Pons (tissue), 1 donor: ENCODE data around the gene IRAG1.
A peak's percentile ranks its signal among the peaks of the same experiment; 100 is the strongest.
"Not testable (repeated sequence)": the region's sequence is repeated elsewhere in the genome, so short reads cannot be mapped to it uniquely, and the experiment has no call there.

Experiments used
- DNase-seq: peaks from one replicate; pipeline ENCODE4 v3.0.0-alpha.2; 2016; ENCODE audit warnings: low spot score

IRAG1 gene

GRCh38 chr11:10709299-10710086, 15.9 kb upstream of the IRAG1 start:
- no peak for DNase-seq

GRCh38 chr11:10708131-10708530, 14.6 kb upstream of the IRAG1 start:
- DNase-seq, result no peak

GRCh38 chr11:10701982-10702381, 8.4 kb upstream of the IRAG1 start:
- no peak for DNase-seq

- no peak for DNase-seq
These were observed 5.5 kb upstream of the IRAG1 start for GRCh38 chr11:10699072-10699471.

- DNase-seq, result no peak
These were observed 3.7 kb upstream of the IRAG1 start for GRCh38 chr11:10697323-10697620.

GRCh38 chr11:10696468-10697322, 3.1 kb upstream of the IRAG1 start:
- no peak for DNase-seq

- no peak for DNase-seq
These were observed 2.3 kb upstream of the IRAG1 start for GRCh38 chr11:10695833-10696232.

GRCh38 chr11:10694486-10695239, 1.1 kb upstream of the IRAG1 start:
- no peak for DNase-seq

GRCh38 chr11:10692531-10693115, 932 bp downstream of the IRAG1 start:
- DNase-seq, result no peak

GRCh38 chr11:10688401-10688800, 5.2 kb downstream of the IRAG1 start:
- DNase-seq, result no peak

- DNase-seq, result no peak
These were observed 7.2 kb downstream of the IRAG1 start for GRCh38 chr11:10686311-10686710.

GRCh38 chr11:10683429-10683828, 10.1 kb downstream of the IRAG1 start:
- DNase-seq, result no peak

GRCh38 chr11:10680956-10681487, 12.5 kb downstream of the IRAG1 start:
- no peak for DNase-seq

- DNase-seq, result not testable (repeated sequence)
These were observed 13.3 kb downstream of the IRAG1 start for GRCh38 chr11:10680279-10680678.

GRCh38 chr11:10679644-10680043, 13.9 kb downstream of the IRAG1 start:
- no peak for DNase-seq

GRCh38 chr11:10678101-10678500, 15.5 kb downstream of the IRAG1 start:
- no peak for DNase-seq

- DNase-seq, result no peak
These were observed 16.6 kb downstream of the IRAG1 start for GRCh38 chr11:10676919-10677318.

GRCh38 chr11:10674911-10675440, 18.6 kb downstream of the IRAG1 start:
- peak; percentile 55 for DNase-seq

GRCh38 chr11:10674440-10674855, 19.1 kb downstream of the IRAG1 start:
- no peak for DNase-seq

GRCh38 chr11:10673501-10674062, 20.0 kb downstream of the IRAG1 start:
- no peak for DNase-seq

GRCh38 chr11:10670099-10670498, 23.5 kb downstream of the IRAG1 start:
- DNase-seq, result no peak
